ENCODE measurements around the gene EPS8L2. TPM values are rescaled to one million over a fixed set of nuclear protein-coding genes. Genes with fewer than 3 reads are reported as not detected.

Gene EPS8L2
- total and polyA plus RNA-seq, 11 donors, result 0.72 to 15.5 (median 1.5) TPM

DNA sequence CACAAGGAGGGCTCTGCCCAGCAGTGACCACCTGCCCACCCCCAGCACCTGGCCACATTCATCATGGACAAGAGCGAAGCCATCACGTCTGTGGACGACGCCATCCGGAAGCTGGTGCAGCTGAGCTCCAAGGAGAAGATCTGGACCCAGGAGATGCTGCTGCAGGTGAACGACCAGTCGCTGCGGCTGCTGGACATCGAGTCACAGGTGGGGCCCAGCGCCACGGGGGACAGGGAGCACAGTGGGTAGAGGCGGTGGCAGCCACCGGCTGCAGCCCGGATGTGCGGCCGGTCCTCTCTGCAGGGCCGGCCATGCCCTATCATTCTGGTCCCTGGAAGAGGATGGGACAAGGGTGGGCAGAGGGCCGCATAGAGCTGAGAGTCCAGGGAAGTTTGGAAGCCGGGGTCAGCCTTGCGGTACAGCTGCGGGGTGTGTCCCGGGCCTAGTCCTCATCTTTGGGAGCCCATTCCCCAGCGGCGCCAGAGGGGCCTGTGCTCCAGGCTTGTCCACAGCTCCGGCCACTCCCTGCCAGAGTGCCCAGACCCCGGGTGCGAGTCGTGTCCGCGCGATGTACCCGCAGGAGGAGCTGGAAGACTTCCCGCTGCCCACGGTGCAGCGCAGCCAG lies 14.1 kb downstream of the EPS8L2 start:
- peak overlapping the region in 4 of 12 donors; percentile 2 to 34 (median 14) for H3K4me3 ChIP-seq
- 56 to 76% (median 62%) methylated on average over 20 to 35 of the region's 35 CpGs for WGBS, 4 donors
- TF ChIP-seq, protein P1, sequence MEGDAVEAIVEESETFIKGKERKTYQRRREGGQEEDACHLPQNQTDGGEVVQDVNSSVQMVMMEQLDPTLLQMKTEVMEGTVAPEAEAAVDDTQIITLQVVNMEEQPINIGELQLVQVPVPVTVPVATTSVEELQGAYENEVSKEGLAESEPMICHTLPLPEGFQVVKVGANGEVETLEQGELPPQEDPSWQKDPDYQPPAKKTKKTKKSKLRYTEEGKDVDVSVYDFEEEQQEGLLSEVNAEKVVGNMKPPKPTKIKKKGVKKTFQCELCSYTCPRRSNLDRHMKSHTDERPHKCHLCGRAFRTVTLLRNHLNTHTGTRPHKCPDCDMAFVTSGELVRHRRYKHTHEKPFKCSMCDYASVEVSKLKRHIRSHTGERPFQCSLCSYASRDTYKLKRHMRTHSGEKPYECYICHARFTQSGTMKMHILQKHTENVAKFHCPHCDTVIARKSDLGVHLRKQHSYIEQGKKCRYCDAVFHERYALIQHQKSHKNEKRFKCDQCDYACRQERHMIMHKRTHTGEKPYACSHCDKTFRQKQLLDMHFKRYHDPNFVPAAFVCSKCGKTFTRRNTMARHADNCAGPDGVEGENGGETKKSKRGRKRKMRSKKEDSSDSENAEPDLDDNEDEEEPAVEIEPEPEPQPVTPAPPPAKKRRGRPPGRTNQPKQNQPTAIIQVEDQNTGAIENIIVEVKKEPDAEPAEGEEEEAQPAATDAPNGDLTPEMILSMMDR (IDR thresholded peaks at IDR 0.05), result no peak
- TF ChIP-seq POLR2A (IDR thresholded peaks at IDR 0.05), result no peak
- H3K27ac ChIP-seq, result no peak overlapping the region
- peaks cover 25 to 56% (median 43%) of the 10 kb centered on the region in 9 donors for H3K27me3 ChIP-seq
- no peak for ATAC-seq
- no peaks in the 10 kb centered on the region for H3K36me3 ChIP-seq
- peak in 1 of 5 donors; percentile 20 for DNase-seq
- peaks cover 0 to 18% (median 6%) of the 10 kb centered on the region in 12 donors for H3K4me1 ChIP-seq
- intact Hi-C loops (cut with DNase I), result loop anchor here in 5 of 10 donors (5.0 to 10.0 kb wide), 3 partner anchors 55 to 163 kb away; no protein-coding TSS in a partner anchor
- H3K9me3 ChIP-seq, result peaks cover 0 to 5% (median 0%) of the 10 kb centered on the region in 12 donors

DNA sequence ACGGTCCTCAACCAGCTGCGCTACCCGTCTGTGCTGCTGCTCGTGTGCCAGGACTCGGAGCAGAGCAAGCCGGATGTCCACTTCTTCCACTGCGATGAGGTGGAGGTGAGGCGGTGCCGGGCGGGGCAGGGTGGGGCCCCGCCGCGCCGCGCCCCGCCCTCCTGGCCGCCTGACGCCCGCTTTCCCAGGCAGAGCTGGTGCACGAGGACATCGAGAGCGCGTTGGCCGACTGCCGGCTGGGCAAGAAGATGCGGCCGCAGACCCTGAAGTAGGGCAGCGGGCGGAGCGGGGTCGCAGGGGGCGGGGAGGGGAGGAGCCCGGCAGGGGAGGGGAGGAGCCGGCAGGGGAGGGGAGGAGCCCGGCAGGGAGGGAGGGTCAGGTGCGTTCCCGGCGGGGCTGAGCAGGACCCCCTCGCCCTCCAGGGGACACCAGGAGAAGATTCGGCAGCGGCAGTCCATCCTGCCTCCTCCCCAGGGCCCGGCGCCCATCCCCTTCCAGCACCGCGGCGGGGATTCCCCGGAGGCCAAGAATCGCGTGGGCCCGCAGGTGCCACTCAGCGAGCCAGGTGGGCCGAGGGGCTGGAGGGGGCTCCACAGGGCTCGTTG lies 14.7 kb downstream of the EPS8L2 start:
- DNase-seq (peak in 2 of 5 donors; percentile 15 to 37), ATAC-seq (peak in 2 of 4 donors; percentile 5 to 65)
- H3K4me3 ChIP-seq, result peak overlapping the region in 5 of 12 donors; percentile 2 to 34 (median 12)
- no peaks in the 10 kb centered on the region for H3K36me3 ChIP-seq
- peaks cover 31 to 62% (median 49%) of the 10 kb centered on the region in 9 donors for H3K27me3 ChIP-seq
- no peak overlapping the region for H3K27ac ChIP-seq
- 3 to 8% (median 5%) methylated on average over 8 to 53 of the region's 53 CpGs for WGBS, 4 donors
- intact Hi-C loops (cut with DNase I), result loop anchor here in 5 of 10 donors (5.0 to 10.0 kb wide), 3 partner anchors 56 to 163 kb away; no protein-coding TSS in a partner anchor
- H3K9me3 ChIP-seq, result no peaks in the 10 kb centered on the region
- peaks cover 0 to 22% (median 7%) of the 10 kb centered on the region in 12 donors for H3K4me1 ChIP-seq
- TF ChIP-seq, protein P1 (IDR thresholded peaks at IDR 0.05), result no peak
- TF ChIP-seq POLR2A (IDR thresholded peaks at IDR 0.05), result no peak

DNA sequence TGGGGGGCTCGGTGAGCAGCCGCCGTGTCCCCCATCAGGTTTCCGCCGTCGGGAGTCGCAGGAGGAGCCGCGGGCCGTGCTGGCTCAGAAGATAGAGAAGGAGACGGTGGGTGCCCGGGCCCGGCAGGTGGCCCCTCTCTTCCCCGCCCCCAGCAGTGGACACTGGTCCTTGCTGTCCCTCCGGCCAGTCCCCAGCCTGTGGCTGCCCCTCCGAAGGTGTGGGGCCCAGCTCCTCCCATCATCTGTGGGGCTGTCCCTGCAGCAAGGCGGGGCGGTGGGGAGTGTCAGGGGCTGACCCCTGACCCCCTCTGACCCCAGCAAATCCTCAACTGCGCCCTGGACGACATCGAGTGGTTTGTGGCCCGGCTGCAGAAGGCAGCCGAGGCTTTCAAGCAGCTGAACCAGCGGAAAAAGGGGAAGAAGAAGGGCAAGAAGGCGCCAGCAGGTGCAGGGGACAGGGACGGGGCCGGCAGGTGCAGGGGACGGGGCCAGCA lies 15.3 kb downstream of the EPS8L2 start:
- H3K4me1 ChIP-seq, result peaks cover 0 to 28% (median 12%) of the 10 kb centered on the region in 12 donors
- DNase-seq, result peak in 1 of 5 donors; percentile 28
- no peaks in the 10 kb centered on the region for H3K9me3 ChIP-seq
- peak overlapping the region in 4 of 12 donors; percentile 2 to 34 (median 14) for H3K4me3 ChIP-seq
- no peak for TF ChIP-seq POLR2A (IDR thresholded peaks at IDR 0.05)
- TF ChIP-seq, protein P1 (IDR thresholded peaks at IDR 0.05), result no peak
- 23 to 38% (median 32%) methylated on average over 14 to 28 of the region's 28 CpGs for WGBS, 4 donors
- no peaks in the 10 kb centered on the region for H3K36me3 ChIP-seq
- no peak overlapping the region for H3K27ac ChIP-seq
- intact Hi-C loops (cut with DNase I), result loop anchor here in 5 of 10 donors (5.0 to 10.0 kb wide), 3 partner anchors 56 to 164 kb away; no protein-coding TSS in a partner anchor
- ATAC-seq, result no peak
- H3K27me3 ChIP-seq, result peaks cover 35 to 68% (median 55%) of the 10 kb centered on the region in 9 donors
